GM12875 (cell line): ENCODE data around the gene BTRC.

Experiments used
- H3K4me3 ChIP-seq: one replicate; pipeline ENCODE4 v1.5.1; 2011; ENCODE audit warnings: low read depth, low read length, control low read depth
- TF ChIP-seq, protein P1 (sequence below): IDR thresholded peaks from 2 replicates; pipeline ENCODE4 v1.5.1; 2011; ENCODE audit warnings: low read depth, mild to moderate bottlenecking, control low read depth, inconsistent platforms, low read length, moderate library complexity, borderline replicate concordance; ENCODE audit not compliant: insufficient read depth

BTRC gene

DNA sequence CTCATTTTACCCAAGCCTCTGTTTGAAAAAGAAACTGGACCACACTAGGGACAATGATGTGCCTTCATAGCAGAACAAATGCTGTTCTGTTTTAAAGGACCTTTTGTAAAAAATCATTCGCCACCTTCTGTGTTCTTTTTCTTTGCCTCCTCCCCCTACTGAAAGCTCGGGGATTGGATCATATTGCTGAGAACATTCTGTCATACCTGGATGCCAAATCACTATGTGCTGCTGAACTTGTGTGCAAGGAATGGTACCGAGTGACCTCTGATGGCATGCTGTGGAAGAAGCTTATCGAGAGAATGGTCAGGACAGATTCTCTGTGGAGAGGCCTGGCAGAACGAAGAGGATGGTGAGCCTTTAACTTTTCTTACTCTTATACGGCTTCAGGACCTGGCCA, 171.9 kb downstream of the BTRC start:
- H3K4me3 ChIP-seq, result no peak overlapping the region
- TF ChIP-seq, protein P1, sequence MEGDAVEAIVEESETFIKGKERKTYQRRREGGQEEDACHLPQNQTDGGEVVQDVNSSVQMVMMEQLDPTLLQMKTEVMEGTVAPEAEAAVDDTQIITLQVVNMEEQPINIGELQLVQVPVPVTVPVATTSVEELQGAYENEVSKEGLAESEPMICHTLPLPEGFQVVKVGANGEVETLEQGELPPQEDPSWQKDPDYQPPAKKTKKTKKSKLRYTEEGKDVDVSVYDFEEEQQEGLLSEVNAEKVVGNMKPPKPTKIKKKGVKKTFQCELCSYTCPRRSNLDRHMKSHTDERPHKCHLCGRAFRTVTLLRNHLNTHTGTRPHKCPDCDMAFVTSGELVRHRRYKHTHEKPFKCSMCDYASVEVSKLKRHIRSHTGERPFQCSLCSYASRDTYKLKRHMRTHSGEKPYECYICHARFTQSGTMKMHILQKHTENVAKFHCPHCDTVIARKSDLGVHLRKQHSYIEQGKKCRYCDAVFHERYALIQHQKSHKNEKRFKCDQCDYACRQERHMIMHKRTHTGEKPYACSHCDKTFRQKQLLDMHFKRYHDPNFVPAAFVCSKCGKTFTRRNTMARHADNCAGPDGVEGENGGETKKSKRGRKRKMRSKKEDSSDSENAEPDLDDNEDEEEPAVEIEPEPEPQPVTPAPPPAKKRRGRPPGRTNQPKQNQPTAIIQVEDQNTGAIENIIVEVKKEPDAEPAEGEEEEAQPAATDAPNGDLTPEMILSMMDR, result no peak

DNA sequence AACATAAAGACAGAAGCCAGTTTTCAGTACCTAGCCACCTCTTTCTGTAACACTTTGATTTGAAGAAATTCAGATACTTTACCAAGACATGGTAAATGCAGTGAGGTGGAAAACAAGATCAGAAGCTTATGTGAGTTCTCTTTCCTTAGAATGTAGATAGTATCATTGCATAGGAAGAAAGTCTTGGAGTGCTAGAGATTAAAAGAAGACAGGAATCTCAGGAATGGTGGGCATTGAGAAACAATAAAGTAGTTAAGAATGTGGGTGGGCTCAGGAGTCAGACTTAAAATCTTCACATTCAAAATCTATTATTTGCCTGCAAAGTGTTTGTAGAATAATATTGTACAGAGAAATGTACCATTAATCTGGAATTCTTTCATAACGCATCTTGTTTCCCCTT, 175.2 kb downstream of the BTRC start:
- H3K4me3 ChIP-seq, result no peak overlapping the region
- TF ChIP-seq, protein P1, result no peak

DNA sequence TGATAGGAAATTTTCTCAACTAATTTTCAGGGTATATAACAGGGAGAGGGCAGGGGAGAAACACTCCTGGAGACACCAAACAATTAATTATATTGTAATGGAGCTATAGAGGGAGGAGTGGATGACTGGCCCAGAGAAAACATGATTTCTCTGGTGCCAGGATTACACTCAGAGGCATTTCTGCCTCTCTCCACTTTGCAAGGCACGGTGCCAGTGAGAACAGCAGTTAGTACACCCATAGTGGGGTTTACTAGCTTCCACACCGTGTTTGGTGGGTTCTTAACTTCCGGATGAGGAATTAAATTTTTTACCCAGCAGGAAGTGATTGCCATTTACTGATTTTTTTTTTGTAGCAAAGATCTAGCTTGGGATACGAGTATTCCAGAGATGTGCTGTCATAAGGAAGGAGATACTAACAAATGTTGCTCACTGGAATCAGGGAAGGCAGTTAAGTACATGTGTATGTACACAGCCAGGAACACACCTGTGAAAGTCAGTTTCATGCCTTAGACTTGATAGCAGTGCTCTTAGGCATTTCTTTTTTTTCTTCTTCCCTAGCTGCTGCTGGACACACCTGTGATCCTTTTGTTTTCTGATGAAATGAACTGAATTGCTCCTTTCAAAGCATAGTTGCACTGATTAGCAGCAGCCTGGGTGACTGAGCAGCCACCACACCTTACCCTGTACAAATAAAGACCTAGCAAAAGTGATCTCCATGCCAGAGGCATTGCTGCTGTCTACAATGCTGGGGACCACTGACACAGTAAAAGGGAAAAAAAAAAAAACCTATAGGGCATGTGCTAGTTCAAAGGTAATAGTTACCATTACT, 176.0 kb downstream of the BTRC start:
- TF ChIP-seq, protein P1, result no peak
- H3K4me3 ChIP-seq, result no peak overlapping the region

DNA sequence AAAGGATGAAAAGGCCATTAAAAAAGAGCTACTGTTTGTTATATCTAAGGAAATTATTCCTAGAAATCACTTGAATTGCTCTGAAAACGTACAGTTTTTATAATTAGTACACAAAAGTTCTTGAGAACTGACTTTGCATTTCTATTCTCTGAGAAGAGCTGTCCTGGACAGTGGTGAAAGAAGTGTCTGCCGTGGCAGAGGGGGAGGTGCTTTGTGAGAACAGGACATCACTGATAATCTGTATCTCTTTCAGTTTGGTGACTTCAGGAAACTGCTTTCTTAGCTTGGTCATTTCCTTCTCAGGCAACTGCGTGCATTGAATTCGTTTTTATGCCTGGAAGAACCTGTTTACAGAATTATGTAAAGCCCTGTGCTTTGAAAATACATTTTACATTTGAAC, 182.0 kb downstream of the BTRC start:
- no peak overlapping the region for H3K4me3 ChIP-seq
- TF ChIP-seq, protein P1, result no peak

DNA sequence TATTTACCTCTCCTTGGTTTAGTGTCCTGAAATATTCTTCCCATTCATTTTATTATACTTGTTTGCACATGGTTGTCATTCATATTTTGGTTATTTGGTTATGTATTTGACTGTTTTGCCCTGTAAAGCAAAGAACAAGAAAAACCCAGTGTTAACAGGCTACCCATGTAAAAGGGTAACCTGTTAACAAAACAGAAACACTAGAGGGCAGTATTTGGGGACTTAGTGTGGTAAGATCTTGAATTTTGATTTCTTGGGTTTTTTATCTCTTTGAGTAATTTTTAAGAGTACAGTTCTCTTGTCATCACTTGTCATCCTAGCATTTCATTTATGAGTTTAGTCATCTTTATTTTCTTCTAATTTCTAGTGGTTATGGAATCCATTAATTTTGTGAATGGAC, 182.8 kb downstream of the BTRC start:
- H3K4me3 ChIP-seq, result no peak overlapping the region
- TF ChIP-seq, protein P1, result peak; percentile 26; the same call in 1 of the 2 replicates

DNA sequence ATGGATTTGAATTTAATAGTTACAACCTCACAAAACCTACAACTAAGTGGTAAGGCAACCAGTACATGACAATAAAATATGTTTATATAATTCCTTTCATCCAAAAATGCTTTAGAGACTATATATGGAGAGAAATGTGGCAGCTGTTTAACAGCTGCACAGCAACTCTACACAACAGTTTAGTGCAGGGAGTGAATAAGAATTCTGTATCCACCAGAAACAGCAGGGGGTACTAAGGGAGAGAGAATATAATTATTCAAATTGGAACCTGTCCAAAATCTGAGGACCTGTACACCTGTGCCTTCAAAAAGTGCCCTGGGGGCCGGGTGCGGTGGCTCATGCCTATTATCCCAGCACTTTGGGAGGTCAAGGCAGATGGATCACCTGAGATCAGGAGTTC, 184.5 kb downstream of the BTRC start:
- no peak overlapping the region for H3K4me3 ChIP-seq
- TF ChIP-seq, protein P1, result no peak

DNA sequence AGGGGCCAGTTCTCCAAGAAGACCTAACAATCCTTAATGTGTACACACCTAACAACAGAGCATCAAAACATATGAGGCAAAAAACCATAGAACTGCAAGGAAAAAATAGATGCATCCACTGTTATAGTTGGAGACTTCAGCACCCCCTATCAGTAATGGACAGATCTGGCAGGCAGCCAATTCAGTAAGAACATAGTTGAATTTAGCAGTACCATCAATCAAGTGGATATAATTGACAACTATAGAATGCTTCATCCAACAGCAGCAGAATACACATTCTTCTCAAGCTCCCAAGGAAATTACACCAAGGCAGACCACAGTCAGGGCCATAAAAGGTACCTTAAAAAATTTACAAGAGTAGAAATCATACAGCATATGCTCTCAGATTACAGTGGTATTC, 191.9 kb downstream of the BTRC start:
- TF ChIP-seq, protein P1, result no peak
- H3K4me3 ChIP-seq, result no peak overlapping the region
